Stimulated activated CD4-positive, alpha-beta T cell treated with anti-CD3 and anti-CD28 coated beads, Interleukin-2, amount 100 ng/mL, for 24 hours (primary cell): ENCODE measurements around the gene FOXP2.

ENCODE experiments used
- DNase-seq, 2 donors: peaks; one replicate each; pipeline ENCODE4 v3.0.0-alpha.2; 2020

The FOXP2 gene

GRCh38 chr7:114740941-114741340, 326.3 kb downstream of the FOXP2 start:
- no peak for DNase-seq

GRCh38 chr7:114741911-114742310, 327.3 kb downstream of the FOXP2 start:
- DNase-seq: no peak
